HepG2 (cell line): ENCODE results near the gene TMEM107. TPM values are rescaled to one million over a fixed set of nuclear protein-coding genes. Genes with fewer than 3 reads are reported as not detected.

Experiments used
- KLF12 ChIP-seq: sonication (generic); formaldehyde crosslinking; IDR thresholded peaks from 2 replicates; pipeline ENCODE4 v1.4.0; 2020; ENCODE audit warnings: missing genetic modification reagents, borderline replicate concordance
- NR2F1 ChIP-seq, 2 experiments: fragments of 450-650 bp in 1 of 2; formaldehyde crosslinking in 1 of 2; IDR thresholded peaks; 2 replicates each; pipeline versions ENCODE4 v1.5.0 to v1.6.1; 2016 to 2020; ENCODE audit warnings: mild to moderate bottlenecking in 1 of 2, missing compliant biosample characterization in 1 of 2, missing genetic modification reagents in 1 of 2, moderate library complexity in 1 of 2
- ZNF101 ChIP-seq: sonication (generic); formaldehyde crosslinking; IDR thresholded peaks from 2 replicates; pipeline ENCODE4 v1.4.0; 2020; ENCODE audit warnings: mild to moderate bottlenecking, low read depth, missing genetic modification reagents, borderline replicate concordance
- polyA plus RNA-seq, 8 experiments: library from polyadenylated mRNA; depleted of rRNA in 3 of 8; stranded (reverse) in 7 of 8; unstranded in 1 of 8; fragments of >200 nt; fragmentation: Illumina TruSeq in 4 of 8; extraction: Trizol in 4 of 8; gene quantifications; 2 replicates each; pipeline versions ENCODE4 v1.2.1 to v1.2.3, GENCODE V29; 2011 to 2016; ENCODE audit warnings: low read depth in 4 of 8, missing spikeins in 1 of 8, mixed read lengths in 1 of 8; ENCODE audit not compliant: insufficient read depth in 1 of 8
- total RNA-seq, 5 experiments: library from RNA; depleted of rRNA; stranded (reverse); fragments of >200 nt; fragmentation: Illumina TruSeq; extraction: Trizol; gene quantifications; 2 replicates each; pipeline ENCODE4 v1.2.3, GENCODE V29; 2016; ENCODE audit warnings: low read depth in 1 of 5
- TF ChIP-seq, protein P1 (sequence below): sonication (generic); formaldehyde crosslinking; IDR thresholded peaks from 2 replicates; pipeline ENCODE4 v1.4.0; 2020; ENCODE audit warnings: mild to moderate bottlenecking, missing genetic modification reagents
- TF ChIP-seq, protein P2 (sequence below): sonication (generic); formaldehyde crosslinking; IDR thresholded peaks from 2 replicates; pipeline ENCODE4 v1.8.1; 2023; ENCODE audit warnings: mild to moderate bottlenecking, missing genetic modification reagents, borderline replicate concordance
- TF ChIP-seq, protein P3 (sequence below), 2 experiments: fragments of 450-650 bp in 1 of 2; sonication (generic) in 1 of 2; formaldehyde crosslinking; IDR thresholded peaks; 2 replicates each; pipeline versions ENCODE4 v1.5.0 to v1.8.0; 2020 to 2022; ENCODE audit warnings: mild to moderate bottlenecking in 1 of 2, missing genetic modification reagents in 1 of 2
- TF ChIP-seq, protein P4 (sequence below): sonication (generic); formaldehyde crosslinking; IDR thresholded peaks from 2 replicates; pipeline ENCODE4 v1.4.0; 2020; ENCODE audit warnings: missing genetic modification reagents
- TF ChIP-seq, protein P5 (sequence below): IDR thresholded peaks from 2 replicates; pipeline ENCODE4 v1.6.1; 2016
- TF ChIP-seq, protein P6 (sequence below): sonication (generic); formaldehyde crosslinking; conservative IDR thresholded peaks from 2 replicates; pipeline ENCODE4 v1.4.0; 2020; ENCODE audit warnings: missing genetic modification reagents
- TF ChIP-seq, protein P7 (sequence below): sonication (generic); formaldehyde crosslinking; IDR thresholded peaks from 2 replicates; pipeline ENCODE4 v1.8.0; 2022; ENCODE audit warnings: missing genetic modification reagents, mild to moderate bottlenecking, moderate library complexity, borderline replicate concordance

TMEM107 gene
- total and polyA plus RNA-seq, 2 of the 13 experiments (the other 11 are each of a cell fraction or from before 2014, with no cell fraction given) = 7.2 to 15.3 TPM

DNA sequence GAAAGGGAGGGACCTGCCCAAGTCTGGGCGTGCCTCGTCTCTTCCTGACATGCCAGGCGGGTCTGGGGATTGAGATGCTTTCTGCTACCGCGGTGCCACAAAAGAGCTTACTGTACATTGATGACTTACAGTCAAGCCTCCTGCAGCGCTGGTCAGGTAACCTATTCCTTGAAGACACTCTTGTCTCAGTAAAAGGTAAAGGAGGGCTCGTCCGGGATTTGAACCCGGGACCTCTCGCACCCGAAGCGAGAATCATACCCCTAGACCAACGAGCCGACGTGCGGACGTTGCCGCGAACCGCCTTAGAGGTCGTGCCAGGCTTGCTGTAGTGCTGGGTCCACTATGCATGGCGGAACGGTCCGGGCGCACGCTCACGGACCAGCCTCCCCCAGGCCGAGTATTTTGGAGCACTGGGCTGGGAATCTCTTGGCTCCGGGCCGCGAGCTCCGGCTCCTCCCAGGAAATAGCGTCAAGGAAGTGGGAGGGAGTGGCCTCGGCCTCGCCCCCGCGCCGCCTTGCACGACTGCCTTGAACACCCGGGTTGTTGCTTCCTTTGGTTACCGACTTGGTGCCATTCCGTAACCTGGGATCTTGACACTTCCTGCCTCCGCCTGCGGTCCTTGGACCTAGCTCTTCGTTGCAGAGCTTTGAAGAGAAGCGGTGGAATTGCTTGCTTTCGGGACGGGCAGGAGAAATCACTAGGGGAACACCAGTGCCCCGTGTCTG is 46.6 kb upstream of the TMEM107 start (continued):
- TF ChIP-seq, protein P1, sequence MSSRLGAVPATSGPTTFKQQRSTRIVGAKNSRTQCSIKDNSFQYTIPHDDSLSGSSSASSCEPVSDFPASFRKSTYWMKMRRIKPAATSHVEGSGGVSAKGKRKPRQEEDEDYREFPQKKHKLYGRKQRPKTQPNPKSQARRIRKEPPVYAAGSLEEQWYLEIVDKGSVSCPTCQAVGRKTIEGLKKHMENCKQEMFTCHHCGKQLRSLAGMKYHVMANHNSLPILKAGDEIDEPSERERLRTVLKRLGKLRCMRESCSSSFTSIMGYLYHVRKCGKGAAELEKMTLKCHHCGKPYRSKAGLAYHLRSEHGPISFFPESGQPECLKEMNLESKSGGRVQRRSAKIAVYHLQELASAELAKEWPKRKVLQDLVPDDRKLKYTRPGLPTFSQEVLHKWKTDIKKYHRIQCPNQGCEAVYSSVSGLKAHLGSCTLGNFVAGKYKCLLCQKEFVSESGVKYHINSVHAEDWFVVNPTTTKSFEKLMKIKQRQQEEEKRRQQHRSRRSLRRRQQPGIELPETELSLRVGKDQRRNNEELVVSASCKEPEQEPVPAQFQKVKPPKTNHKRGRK (CRISPR knock-in tag) = no peak
- TF ChIP-seq, protein P2, sequence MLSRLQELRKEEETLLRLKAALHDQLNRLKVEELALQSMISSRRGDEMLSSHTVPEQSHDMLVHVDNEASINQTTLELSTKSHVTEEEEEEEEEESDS (CRISPR knock-in tag) = peak; percentile 37; the same call in 1 of the 2 replicates
- TF ChIP-seq KLF12 (CRISPR knock-in tag) (no peak), ZNF101 (CRISPR knock-in tag) (peak; percentile 73; the same call in 1 of the 2 replicates), NR2F1 (CRISPR knock-in tag; IDR thresholded peaks at IDR 0.05) (no peak)
- TF ChIP-seq, protein P3, sequence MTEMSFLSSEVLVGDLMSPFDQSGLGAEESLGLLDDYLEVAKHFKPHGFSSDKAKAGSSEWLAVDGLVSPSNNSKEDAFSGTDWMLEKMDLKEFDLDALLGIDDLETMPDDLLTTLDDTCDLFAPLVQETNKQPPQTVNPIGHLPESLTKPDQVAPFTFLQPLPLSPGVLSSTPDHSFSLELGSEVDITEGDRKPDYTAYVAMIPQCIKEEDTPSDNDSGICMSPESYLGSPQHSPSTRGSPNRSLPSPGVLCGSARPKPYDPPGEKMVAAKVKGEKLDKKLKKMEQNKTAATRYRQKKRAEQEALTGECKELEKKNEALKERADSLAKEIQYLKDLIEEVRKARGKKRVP (CRISPR knock-in tag; IDR thresholded peaks at IDR 0.05) = peak in 1 of 2 experiments; percentile 36; a peak in 1 of 4 replicates
- TF ChIP-seq, protein P4, sequence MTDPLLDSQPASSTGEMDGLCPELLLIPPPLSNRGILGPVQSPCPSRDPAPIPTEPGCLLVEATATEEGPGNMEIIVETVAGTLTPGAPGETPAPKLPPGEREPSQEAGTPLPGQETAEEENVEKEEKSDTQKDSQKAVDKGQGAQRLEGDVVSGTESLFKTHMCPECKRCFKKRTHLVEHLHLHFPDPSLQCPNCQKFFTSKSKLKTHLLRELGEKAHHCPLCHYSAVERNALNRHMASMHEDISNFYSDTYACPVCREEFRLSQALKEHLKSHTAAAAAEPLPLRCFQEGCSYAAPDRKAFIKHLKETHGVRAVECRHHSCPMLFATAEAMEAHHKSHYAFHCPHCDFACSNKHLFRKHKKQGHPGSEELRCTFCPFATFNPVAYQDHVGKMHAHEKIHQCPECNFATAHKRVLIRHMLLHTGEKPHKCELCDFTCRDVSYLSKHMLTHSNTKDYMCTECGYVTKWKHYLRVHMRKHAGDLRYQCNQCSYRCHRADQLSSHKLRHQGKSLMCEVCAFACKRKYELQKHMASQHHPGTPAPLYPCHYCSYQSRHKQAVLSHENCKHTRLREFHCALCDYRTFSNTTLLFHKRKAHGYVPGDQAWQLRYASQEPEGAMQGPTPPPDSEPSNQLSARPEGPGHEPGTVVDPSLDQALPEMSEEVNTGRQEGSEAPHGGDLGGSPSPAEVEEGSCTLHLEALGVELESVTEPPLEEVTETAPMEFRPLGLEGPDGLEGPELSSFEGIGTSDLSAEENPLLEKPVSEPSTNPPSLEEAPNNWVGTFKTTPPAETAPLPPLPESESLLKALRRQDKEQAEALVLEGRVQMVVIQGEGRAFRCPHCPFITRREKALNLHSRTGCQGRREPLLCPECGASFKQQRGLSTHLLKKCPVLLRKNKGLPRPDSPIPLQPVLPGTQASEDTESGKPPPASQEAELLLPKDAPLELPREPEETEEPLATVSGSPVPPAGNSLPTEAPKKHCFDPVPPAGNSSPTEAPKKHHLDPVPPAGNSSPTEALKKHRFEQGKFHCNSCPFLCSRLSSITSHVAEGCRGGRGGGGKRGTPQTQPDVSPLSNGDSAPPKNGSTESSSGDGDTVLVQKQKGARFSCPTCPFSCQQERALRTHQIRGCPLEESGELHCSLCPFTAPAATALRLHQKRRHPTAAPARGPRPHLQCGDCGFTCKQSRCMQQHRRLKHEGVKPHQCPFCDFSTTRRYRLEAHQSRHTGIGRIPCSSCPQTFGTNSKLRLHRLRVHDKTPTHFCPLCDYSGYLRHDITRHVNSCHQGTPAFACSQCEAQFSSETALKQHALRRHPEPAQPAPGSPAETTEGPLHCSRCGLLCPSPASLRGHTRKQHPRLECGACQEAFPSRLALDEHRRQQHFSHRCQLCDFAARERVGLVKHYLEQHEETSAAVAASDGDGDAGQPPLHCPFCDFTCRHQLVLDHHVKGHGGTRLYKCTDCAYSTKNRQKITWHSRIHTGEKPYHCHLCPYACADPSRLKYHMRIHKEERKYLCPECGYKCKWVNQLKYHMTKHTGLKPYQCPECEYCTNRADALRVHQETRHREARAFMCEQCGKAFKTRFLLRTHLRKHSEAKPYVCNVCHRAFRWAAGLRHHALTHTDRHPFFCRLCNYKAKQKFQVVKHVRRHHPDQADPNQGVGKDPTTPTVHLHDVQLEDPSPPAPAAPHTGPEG (CRISPR knock-in tag) = no peak
- TF ChIP-seq, protein P5, sequence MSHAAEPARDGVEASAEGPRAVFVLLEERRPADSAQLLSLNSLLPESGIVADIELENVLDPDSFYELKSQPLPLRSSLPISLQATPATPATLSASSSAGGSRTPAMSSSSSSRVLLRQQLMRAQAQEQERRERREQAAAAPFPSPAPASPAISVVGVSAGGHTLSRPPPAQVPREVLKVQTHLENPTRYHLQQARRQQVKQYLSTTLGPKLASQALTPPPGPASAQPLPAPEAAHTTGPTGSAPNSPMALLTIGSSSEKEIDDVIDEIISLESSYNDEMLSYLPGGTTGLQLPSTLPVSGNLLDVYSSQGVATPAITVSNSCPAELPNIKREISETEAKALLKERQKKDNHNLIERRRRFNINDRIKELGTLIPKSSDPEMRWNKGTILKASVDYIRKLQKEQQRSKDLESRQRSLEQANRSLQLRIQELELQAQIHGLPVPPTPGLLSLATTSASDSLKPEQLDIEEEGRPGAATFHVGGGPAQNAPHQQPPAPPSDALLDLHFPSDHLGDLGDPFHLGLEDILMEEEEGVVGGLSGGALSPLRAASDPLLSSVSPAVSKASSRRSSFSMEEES (CRISPR knock-in tag) = no peak; the same call in 1 of the 2 replicates
- TF ChIP-seq, protein P6, sequence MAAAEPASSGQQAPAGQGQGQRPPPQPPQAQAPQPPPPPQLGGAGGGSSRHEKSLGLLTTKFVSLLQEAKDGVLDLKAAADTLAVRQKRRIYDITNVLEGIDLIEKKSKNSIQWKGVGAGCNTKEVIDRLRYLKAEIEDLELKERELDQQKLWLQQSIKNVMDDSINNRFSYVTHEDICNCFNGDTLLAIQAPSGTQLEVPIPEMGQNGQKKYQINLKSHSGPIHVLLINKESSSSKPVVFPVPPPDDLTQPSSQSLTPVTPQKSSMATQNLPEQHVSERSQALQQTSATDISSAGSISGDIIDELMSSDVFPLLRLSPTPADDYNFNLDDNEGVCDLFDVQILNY (CRISPR knock-in tag) = no peak
- TF ChIP-seq, protein P7, sequence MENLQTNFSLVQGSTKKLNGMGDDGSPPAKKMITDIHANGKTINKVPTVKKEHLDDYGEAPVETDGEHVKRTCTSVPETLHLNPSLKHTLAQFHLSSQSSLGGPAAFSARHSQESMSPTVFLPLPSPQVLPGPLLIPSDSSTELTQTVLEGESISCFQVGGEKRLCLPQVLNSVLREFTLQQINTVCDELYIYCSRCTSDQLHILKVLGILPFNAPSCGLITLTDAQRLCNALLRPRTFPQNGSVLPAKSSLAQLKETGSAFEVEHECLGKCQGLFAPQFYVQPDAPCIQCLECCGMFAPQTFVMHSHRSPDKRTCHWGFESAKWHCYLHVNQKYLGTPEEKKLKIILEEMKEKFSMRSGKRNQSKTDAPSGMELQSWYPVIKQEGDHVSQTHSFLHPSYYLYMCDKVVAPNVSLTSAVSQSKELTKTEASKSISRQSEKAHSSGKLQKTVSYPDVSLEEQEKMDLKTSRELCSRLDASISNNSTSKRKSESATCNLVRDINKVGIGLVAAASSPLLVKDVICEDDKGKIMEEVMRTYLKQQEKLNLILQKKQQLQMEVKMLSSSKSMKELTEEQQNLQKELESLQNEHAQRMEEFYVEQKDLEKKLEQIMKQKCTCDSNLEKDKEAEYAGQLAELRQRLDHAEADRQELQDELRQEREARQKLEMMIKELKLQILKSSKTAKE (CRISPR knock-in tag) = 0 out of 2 replicates have a peak, but pooled peaks have one; percentile 24
